Activated CD8-positive, alpha-beta memory T cell treated with anti-CD3 and anti-CD28 coated beads, Interleukin-2, amount 10 ng/mL, durations not matched to agents 7 days and 5 days (primary cell): ENCODE results near the gene NDUFB2. TPM values are rescaled to one million over a fixed set of nuclear protein-coding genes. Genes with fewer than 3 reads are reported as not detected.
A peak's percentile ranks its signal among the peaks of the same experiment; 100 is the strongest.
"Not testable (repeated sequence)": the region's sequence is repeated elsewhere in the genome, so short reads cannot be mapped to it uniquely, and the experiment has no call there.

Experiments
- ATAC-seq: fragments of 150-1000 bp; cut with Tn5 transposase; one replicate; pipeline ENCODE4 v1.10.0; 2021; ENCODE audit warnings: moderate library complexity
- CTCF ChIA-PET: fragments of 350-600 bp; sonication (Branson Sonifier 250); formaldehyde crosslinking; loops from one replicate; lab custom pipeline; 2021; ENCODE audit warnings: antibody characterized with exemption; lab: Charles Lee
- DNase-seq: peaks from one replicate; pipeline ENCODE4 v3.0.0-alpha.2; 2020
- H3K27ac Mint-ChIP-seq: one replicate; pipeline ENCODE4 v1.8.0; 2021; ENCODE audit warnings: mild to moderate bottlenecking, mixed read lengths
- H3K27me3 Mint-ChIP-seq: one replicate; pipeline ENCODE4 v1.8.0; 2021; ENCODE audit warnings: mixed read lengths
- H3K36me3 Mint-ChIP-seq: one replicate; pipeline ENCODE4 v1.8.0; 2021; ENCODE audit warnings: mild to moderate bottlenecking, mixed read lengths
- H3K4me1 Mint-ChIP-seq: one replicate; pipeline ENCODE4 v1.8.0; 2021; ENCODE audit warnings: mixed read lengths
- H3K4me3 Mint-ChIP-seq: one replicate; pipeline ENCODE4 v1.8.0; 2021; ENCODE audit warnings: mild to moderate bottlenecking, moderate library complexity, mixed read lengths
- H3K9me3 Mint-ChIP-seq: one replicate; pipeline ENCODE4 v1.8.0; 2022; ENCODE audit warnings: low read depth, mixed read lengths
- total RNA-seq, 2 experiments: library from RNA; stranded (reverse); gene quantifications; one replicate each; pipeline ENCODE4 v1.2.3, GENCODE V29; 2021

NDUFB2 gene
- total RNA-seq, 2 experiments from 2014 or later = 165 to 170 TPM

DNA sequence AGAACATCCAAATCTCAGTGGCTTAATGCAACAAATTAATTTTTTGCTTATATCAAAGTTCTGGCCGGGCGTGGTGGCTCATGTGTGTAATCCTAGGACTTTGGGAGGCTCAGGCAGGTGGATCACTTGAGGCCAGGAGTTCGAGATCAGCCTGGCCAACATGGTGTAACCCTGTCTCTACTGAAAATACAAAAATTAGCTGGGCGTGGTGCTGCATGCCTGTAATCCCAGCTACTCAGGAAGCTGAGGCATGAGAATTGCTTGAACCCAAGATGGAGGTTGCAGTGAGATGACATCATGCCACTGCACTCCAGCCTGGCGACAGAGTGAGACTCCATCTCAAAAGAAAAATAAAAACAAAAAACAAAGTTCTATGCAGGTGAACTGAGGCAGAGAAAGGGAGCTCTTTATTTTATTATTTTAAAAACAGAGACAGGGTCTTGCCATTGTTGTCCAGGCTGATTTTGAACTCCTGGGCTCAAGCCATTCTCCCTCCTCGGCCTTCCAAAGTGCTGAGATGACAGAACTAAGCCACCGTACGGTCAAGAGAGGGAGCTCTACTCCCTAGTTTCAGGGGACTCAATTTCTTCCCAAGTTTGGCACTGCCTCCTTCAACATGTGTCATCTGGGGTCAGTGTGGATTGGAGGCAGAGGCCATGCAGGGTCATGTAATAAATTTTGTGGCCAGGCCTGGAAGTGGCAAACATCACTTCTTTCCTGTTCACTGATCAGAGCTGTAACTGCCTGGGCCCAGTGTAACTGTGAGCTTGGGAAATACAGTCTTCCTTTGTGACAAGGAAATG, 21.4 kb upstream of the NDUFB2 start:
- no peaks in the 10 kb centered on the region for H3K27me3 Mint-ChIP-seq
- H3K9me3 Mint-ChIP-seq = no peaks in the 10 kb centered on the region
- DNase-seq = no peak
- no peak for ATAC-seq
- peaks cover 11% of the 10 kb centered on the region for H3K36me3 Mint-ChIP-seq
- CTCF ChIA-PET = interaction anchor here (1.1 to 1.6 kb wide), 7 partner anchors 22 to 338 kb away, joined by 3 to 8 read pairs (median 3); no protein-coding TSS in a partner anchor
- peak overlapping the region; percentile 37 for H3K27ac Mint-ChIP-seq
- peaks cover 33% of the 10 kb centered on the region for H3K4me1 Mint-ChIP-seq
- H3K4me3 Mint-ChIP-seq = peak overlapping the region; percentile 10

DNA sequence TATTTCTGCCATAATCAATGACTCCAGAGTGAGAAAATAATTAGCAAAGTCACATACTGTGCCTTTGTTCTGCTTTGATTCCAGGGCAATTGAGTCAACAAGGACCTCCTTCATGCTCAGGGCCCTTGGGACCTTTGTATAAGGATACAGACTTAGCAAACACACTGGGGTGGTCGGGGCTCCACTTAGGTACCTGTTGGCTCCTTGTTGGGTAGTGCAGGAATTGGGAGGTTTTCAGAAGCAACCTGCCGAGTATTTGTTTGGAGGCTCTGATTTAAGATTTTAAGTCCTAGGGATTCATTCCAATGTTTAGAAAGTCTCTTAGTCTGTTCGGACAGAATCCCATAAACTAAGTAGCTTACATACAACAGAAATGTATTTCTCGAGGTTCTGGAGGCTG, 20.8 kb upstream of the NDUFB2 start:
- Mint-ChIP-seq H3K4me3 (no peak overlapping the region), H3K27ac (no peak overlapping the region), H3K4me1 (peaks cover 33% of the 10 kb centered on the region), H3K27me3 (no peaks in the 10 kb centered on the region), H3K36me3 (peaks cover 15% of the 10 kb centered on the region), H3K9me3 (no peaks in the 10 kb centered on the region)
- ATAC-seq (no peak), DNase-seq (no peak)
- CTCF ChIA-PET = interaction anchor here (1.1 to 1.3 kb wide), 4 partner anchors 22 to 315 kb away, joined by 3 to 5 read pairs (median 3); no protein-coding TSS in a partner anchor

DNA sequence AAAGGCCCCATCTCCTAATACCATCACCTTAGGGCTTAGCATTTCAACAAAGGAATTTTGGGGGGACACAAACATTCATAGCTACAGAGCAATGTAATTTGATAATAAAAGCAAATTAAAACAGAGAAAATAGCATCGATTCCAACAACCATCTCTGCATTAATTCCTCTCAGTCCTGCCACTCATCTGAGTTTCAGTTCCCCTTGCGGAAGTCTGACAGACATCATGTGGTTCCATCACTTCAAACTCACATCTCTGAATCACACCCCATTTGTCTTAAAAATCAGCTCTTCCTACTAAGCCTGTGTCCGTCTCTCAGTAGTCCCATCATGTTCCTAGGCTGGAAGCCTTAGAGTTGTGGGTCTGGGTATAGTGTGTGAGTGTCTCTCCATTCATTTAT, 20.2 kb upstream of the NDUFB2 start:
- peaks cover 18% of the 10 kb centered on the region for H3K36me3 Mint-ChIP-seq
- peaks cover 33% of the 10 kb centered on the region for H3K4me1 Mint-ChIP-seq
- H3K27me3 Mint-ChIP-seq = no peaks in the 10 kb centered on the region
- no peak for DNase-seq
- CTCF ChIA-PET = no interaction called here
- H3K9me3 Mint-ChIP-seq = no peaks in the 10 kb centered on the region
- ATAC-seq = no peak
- H3K27ac Mint-ChIP-seq = no peak overlapping the region
- H3K4me3 Mint-ChIP-seq = no peak overlapping the region

DNA sequence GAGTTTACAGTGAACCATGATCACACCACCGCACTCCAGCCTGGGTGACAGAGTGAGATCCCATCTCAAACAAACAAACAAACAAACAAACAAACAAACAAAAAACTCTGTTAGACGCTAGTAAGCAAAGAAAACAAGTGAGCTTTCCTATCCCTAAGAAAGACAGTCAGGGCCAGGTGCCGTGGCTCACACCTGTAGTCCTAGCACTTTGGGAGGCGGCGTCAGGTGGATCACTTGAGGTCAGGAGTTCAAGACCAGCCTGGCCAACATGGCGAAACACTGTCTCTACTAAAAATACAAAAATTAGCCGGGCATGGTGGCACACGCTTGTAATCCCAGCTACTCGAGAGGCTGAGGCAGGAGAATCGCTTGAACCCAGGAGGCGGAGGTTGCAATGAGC, 19.6 kb upstream of the NDUFB2 start:
- ATAC-seq, H3K27ac Mint-ChIP-seq, H3K9me3 Mint-ChIP-seq, H3K4me3 Mint-ChIP-seq, H3K27me3 Mint-ChIP-seq, CTCF ChIA-PET, DNase-seq: not testable (repeated sequence)
- Mint-ChIP-seq H3K4me1 (peaks cover 31% of the 10 kb centered on the region), H3K36me3 (peaks cover 18% of the 10 kb centered on the region)

GRCh38 chr7:140677496-140677895, 19.0 kb upstream of the NDUFB2 start:
- no peaks in the 10 kb centered on the region for H3K9me3 Mint-ChIP-seq
- no peaks in the 10 kb centered on the region for H3K27me3 Mint-ChIP-seq
- CTCF ChIA-PET = no interaction called here
- peaks cover 18% of the 10 kb centered on the region for H3K36me3 Mint-ChIP-seq
- H3K4me3 Mint-ChIP-seq = no peak overlapping the region
- H3K4me1 Mint-ChIP-seq = peaks cover 27% of the 10 kb centered on the region
- ATAC-seq (no peak), DNase-seq (no peak)
- H3K27ac Mint-ChIP-seq = no peak overlapping the region

DNA sequence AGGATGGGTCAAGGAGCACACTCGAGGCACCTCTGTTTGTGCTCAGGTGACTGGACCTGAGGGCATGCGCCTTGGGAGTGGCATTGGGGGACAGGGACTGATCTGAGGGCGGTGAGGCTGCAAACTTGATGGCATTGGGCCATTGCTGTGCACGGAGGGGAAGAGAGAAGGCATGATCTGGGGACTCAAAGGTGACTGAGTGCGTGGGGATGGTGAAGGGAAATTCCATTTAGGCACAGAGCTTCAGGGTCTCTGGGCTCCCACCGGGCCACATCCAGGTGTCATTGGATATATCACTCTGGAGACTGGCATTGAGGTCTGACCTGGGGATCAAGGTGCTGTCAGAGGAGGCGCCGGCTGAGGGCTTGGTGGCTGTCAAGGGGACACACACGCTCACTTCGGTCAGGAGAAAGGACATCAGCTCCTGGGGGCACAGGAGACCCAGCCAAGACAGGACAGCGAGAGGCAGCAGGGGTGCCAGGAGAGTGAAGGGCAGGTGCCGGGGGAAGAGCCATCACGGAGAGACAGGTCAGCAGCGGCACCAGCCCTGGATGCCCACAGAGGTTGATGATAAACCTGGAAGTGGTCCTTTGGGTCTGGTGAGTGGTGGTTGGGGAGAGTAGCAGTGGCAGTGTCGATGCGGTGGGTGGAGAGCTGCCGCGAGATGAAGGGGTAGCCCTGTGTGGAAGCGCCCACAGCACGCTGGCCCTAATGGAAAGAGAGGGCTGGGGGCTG, 18.3 kb upstream of the NDUFB2 start:
- H3K9me3 Mint-ChIP-seq = no peaks in the 10 kb centered on the region
- H3K4me3 Mint-ChIP-seq = no peak overlapping the region
- CTCF ChIA-PET = no interaction called here
- DNase-seq = no peak
- ATAC-seq = no peak
- peaks cover 18% of the 10 kb centered on the region for H3K36me3 Mint-ChIP-seq
- peaks cover 27% of the 10 kb centered on the region for H3K4me1 Mint-ChIP-seq
- no peak overlapping the region for H3K27ac Mint-ChIP-seq
- no peaks in the 10 kb centered on the region for H3K27me3 Mint-ChIP-seq

GRCh38 chr7:140678816-140679130, 17.7 kb upstream of the NDUFB2 start:
- Mint-ChIP-seq H3K27ac (no peak overlapping the region), H3K4me1 (peaks cover 23% of the 10 kb centered on the region), H3K36me3 (peaks cover 18% of the 10 kb centered on the region), H3K9me3 (no peaks in the 10 kb centered on the region), H3K4me3 (no peak overlapping the region), H3K27me3 (no peaks in the 10 kb centered on the region)
- DNase-seq = no peak
- CTCF ChIA-PET = no interaction called here
- no peak for ATAC-seq

GRCh38 chr7:140679186-140679585, 17.3 kb upstream of the NDUFB2 start:
- no peak for ATAC-seq
- CTCF ChIA-PET = no interaction called here
- peaks cover 19% of the 10 kb centered on the region for H3K4me1 Mint-ChIP-seq
- no peak for DNase-seq
- H3K4me3 Mint-ChIP-seq = no peak overlapping the region
- no peaks in the 10 kb centered on the region for H3K27me3 Mint-ChIP-seq
- H3K27ac Mint-ChIP-seq = no peak overlapping the region
- H3K9me3 Mint-ChIP-seq = no peaks in the 10 kb centered on the region
- peaks cover 19% of the 10 kb centered on the region for H3K36me3 Mint-ChIP-seq

- no peak for DNase-seq
- H3K4me1 Mint-ChIP-seq = peaks cover 4% of the 10 kb centered on the region
- H3K9me3 Mint-ChIP-seq = no peaks in the 10 kb centered on the region
- CTCF ChIA-PET = no interaction called here
- peaks cover 25% of the 10 kb centered on the region for H3K36me3 Mint-ChIP-seq
- no peak for ATAC-seq
- H3K27ac Mint-ChIP-seq = no peak overlapping the region
- H3K4me3 Mint-ChIP-seq = no peak overlapping the region
- no peaks in the 10 kb centered on the region for H3K27me3 Mint-ChIP-seq
These were observed 15.6 kb upstream of the NDUFB2 start for GRCh38 chr7:140680886-140681285.

- no peak overlapping the region for H3K27ac Mint-ChIP-seq
- ATAC-seq = no peak
- H3K4me3 Mint-ChIP-seq = no peak overlapping the region
- peaks cover 22% of the 10 kb centered on the region for H3K36me3 Mint-ChIP-seq
- H3K4me1 Mint-ChIP-seq = no peaks in the 10 kb centered on the region
- CTCF ChIA-PET = no interaction called here
- no peak for DNase-seq
- H3K9me3 Mint-ChIP-seq = no peaks in the 10 kb centered on the region
- no peaks in the 10 kb centered on the region for H3K27me3 Mint-ChIP-seq
These were observed 14.7 kb upstream of the NDUFB2 start for GRCh38 chr7:140681766-140682165.

DNA sequence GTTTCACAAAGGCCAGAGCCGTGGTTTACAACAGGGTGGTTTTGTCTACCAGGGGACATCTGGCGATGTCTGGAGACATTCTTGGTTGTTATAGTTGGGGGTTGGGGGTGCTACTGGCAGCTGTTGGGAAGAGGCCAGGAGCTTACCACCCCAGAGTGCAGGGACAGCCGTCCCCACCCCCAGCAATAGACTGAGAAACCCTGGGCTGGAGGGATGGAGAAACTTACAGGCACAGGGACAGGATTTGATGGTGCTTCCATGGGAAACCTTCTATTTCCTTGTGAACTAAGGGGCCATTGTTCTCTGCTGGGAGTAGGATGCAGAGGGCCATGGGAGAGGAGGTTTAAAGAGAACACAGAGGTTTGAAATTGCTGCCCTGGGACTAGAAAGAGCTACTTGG, 12.9 kb upstream of the NDUFB2 start:
- DNase-seq = no peak
- no peaks in the 10 kb centered on the region for H3K9me3 Mint-ChIP-seq
- H3K27me3 Mint-ChIP-seq = no peaks in the 10 kb centered on the region
- H3K27ac Mint-ChIP-seq = no peak overlapping the region
- H3K4me3 Mint-ChIP-seq = no peak overlapping the region
- H3K36me3 Mint-ChIP-seq = peaks cover 26% of the 10 kb centered on the region
- CTCF ChIA-PET = no interaction called here
- no peaks in the 10 kb centered on the region for H3K4me1 Mint-ChIP-seq
- no peak for ATAC-seq

DNA sequence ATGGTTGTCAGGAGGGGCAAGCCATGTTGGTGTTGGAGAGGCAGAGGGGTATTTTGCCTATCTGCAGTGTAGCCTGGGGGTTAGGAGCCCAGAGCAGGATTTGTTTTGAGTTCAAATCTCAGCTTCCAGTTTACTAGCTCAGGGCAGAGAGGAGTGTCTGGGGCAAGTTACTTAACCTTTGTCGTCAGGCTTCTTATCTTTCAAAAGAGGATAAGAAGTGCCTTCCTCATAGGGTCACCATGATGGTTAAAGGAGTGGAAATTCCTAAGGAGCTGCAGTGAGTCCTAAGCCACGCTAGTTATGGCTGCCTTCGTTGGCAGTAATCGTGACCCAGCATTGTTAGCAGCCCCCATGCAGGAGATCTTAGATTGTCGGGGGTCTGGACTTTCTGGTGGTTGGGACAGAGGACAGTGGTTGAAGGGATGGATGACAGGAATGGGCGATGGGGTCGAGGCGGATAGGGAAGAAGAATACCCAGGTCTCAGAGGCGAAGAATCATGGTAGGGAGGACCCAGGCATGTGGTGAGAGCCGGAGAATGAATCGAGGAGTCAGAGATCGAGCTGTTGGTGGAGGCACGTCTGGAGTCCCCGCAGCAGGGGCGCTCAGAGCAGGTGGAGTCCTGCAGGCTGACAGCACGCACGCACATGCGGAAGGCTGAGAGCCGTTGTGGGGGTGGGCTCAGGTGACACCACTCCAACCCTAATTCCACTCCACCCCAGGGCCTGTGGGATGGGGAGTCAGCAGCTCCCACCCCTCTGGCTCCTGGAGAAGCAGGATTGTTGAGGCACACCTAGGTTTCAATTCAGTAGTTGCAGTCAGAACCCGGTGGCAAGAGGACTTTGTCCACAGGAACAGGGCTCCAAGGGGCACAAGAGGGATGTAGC, 12.2 kb upstream of the NDUFB2 start:
- DNase-seq = no peak
- Mint-ChIP-seq H3K27me3 (no peaks in the 10 kb centered on the region), H3K4me1 (no peaks in the 10 kb centered on the region), H3K27ac (no peak overlapping the region), H3K4me3 (no peak overlapping the region), H3K9me3 (no peaks in the 10 kb centered on the region), H3K36me3 (peaks cover 23% of the 10 kb centered on the region)
- CTCF ChIA-PET = interaction anchor here (0.6 kb wide), 1 partner anchor 214 kb away, joined by 3 read pairs; no protein-coding TSS in a partner anchor
- ATAC-seq = no peak

- Mint-ChIP-seq H3K27ac (no peak overlapping the region), H3K4me1 (no peaks in the 10 kb centered on the region), H3K9me3 (no peaks in the 10 kb centered on the region), H3K27me3 (no peaks in the 10 kb centered on the region), H3K4me3 (no peak overlapping the region), H3K36me3 (peaks cover 17% of the 10 kb centered on the region)
- CTCF ChIA-PET = interaction anchor here (0.6 kb wide), 1 partner anchor 213 kb away, joined by 3 read pairs; no protein-coding TSS in a partner anchor
- DNase-seq = no peak
- no peak for ATAC-seq
These were observed 11.0 kb upstream of the NDUFB2 start for GRCh38 chr7:140685407-140686087.
